K562 (cell line): ENCODE results near the gene ABHD5. TPM values are rescaled to one million over a fixed set of nuclear protein-coding genes. Genes with fewer than 3 reads are reported as not detected.
A peak's percentile ranks its signal among the peaks of the same experiment; 100 is the strongest.

ENCODE experiments used
- ARID3B ChIP-seq: fragments of 250-450 bp; sonication (Bioruptor Pico); IDR thresholded peaks from 2 replicates; pipeline ENCODE4 v1.4.0; 2020; ENCODE audit warnings: borderline replicate concordance
- CEBPZ ChIP-seq: fragments of 150-350 bp; IDR thresholded peaks from 2 replicates; pipeline ENCODE4 v1.6.1; 2014; ENCODE audit warnings: low read depth, mild to moderate bottlenecking, low read length, borderline replicate concordance
- CXXC5 ChIP-seq: fragments of 250-450 bp; sonication (Bioruptor Pico); IDR thresholded peaks from 2 replicates; pipeline ENCODE4 v1.8.0; 2022; ENCODE audit warnings: inconsistent platforms, mild to moderate bottlenecking, moderate library complexity
- E2F3 ChIP-seq: fragments of 250-450 bp; sonication (Bioruptor Pico); IDR thresholded peaks from 2 replicates; pipeline ENCODE4 v1.4.0; 2020; ENCODE audit warnings: mild to moderate bottlenecking
- HDAC6 ChIP-seq: IDR thresholded peaks from 2 replicates; pipeline ENCODE4 v1.6.1; 2012; ENCODE audit warnings: low read depth, mild to moderate bottlenecking, control low read depth, inconsistent platforms, low read length, moderate library complexity
- HEY1 ChIP-seq: fragments of 250-450 bp; sonication (Bioruptor Pico); IDR thresholded peaks from 2 replicates; pipeline ENCODE4 v1.5.0; 2020; ENCODE audit warnings: mild to moderate bottlenecking, moderate library complexity, borderline replicate concordance
- HMG20A ChIP-seq: fragments of 450-650 bp; formaldehyde crosslinking; conservative IDR thresholded peaks from 2 replicates; pipeline ENCODE4 v1.4.0; 2020; ENCODE audit warnings: mild to moderate bottlenecking, mixed read lengths
- HMGN3 ChIP-seq: IDR thresholded peaks from 2 replicates; pipeline ENCODE4 v1.6.1; 2011; ENCODE audit warnings: borderline replicate concordance, low read depth, mild to moderate bottlenecking, mixed read lengths, low read length; ENCODE audit not compliant: insufficient read length; ENCODE audit errors: extremely low read depth
- LEF1 ChIP-seq: fragments of 450-650 bp; IDR thresholded peaks from 2 replicates; pipeline ENCODE4 v1.6.1; 2016; ENCODE audit warnings: mild to moderate bottlenecking
- MLLT1 ChIP-seq, 2 experiments: fragments of 450-650 bp; IDR thresholded peaks; 2 replicates each; pipeline ENCODE4 v1.6.1; 2016
- NR4A1 ChIP-seq, 2 experiments: fragments of 250-450 bp in 1 of 2; fragments of 450-650 bp in 1 of 2; sonication (Bioruptor Pico) in 1 of 2; IDR thresholded peaks; 2 replicates each; pipeline versions ENCODE4 v1.4.0 to v1.6.1; 2016 to 2020; ENCODE audit warnings: mild to moderate bottlenecking in 2 of 2, missing compliant biosample characterization in 1 of 2, missing genetic modification characterization in 1 of 2, moderate library complexity in 1 of 2
- PTTG1 ChIP-seq: fragments of 450-650 bp; IDR thresholded peaks from 2 replicates; pipeline ENCODE4 v1.6.1; 2016; ENCODE audit warnings: low read depth, mild to moderate bottlenecking, missing genetic modification characterization, missing compliant biosample characterization
- SIN3B ChIP-seq: fragments of 450-650 bp; IDR thresholded peaks from 2 replicates; pipeline ENCODE4 v1.6.1; 2017; ENCODE audit warnings: low read depth, mild to moderate bottlenecking, moderate library complexity
- SMAD1 ChIP-seq: fragments of 150-350 bp; IDR thresholded peaks from 2 replicates; pipeline ENCODE4 v1.6.1; 2014; ENCODE audit warnings: low read length, low read depth; ENCODE audit not compliant: partially characterized antibody
- SMAD2 ChIP-seq: fragments of 150-350 bp; IDR thresholded peaks from 2 replicates; pipeline ENCODE4 v1.6.1; 2014; ENCODE audit warnings: low read depth, mild to moderate bottlenecking, low read length
- SRF ChIP-seq, 2 experiments: fragments of 250-450, 450-650 bp in 1 of 2; sonication (Bioruptor Pico) in 1 of 2; sonication (generic) in 1 of 2; formaldehyde crosslinking; IDR thresholded peaks; 2 replicates each; pipeline versions ENCODE4 v1.5.0 to v1.5.1; 2020 to 2022; ENCODE audit warnings: mild to moderate bottlenecking in 1 of 2, missing genetic modification reagents in 1 of 2
- THRB ChIP-seq: fragments of 450-650 bp; formaldehyde crosslinking; conservative IDR thresholded peaks from 2 replicates; pipeline ENCODE4 v1.4.0; 2022; ENCODE audit warnings: mild to moderate bottlenecking, missing genetic modification characterization
- ZBTB1 ChIP-seq: sonication (generic); formaldehyde crosslinking; IDR thresholded peaks from 2 replicates; pipeline ENCODE4 v1.8.1; 2023; ENCODE audit warnings: missing genetic modification reagents, low read depth, mild to moderate bottlenecking, borderline replicate concordance
- ZFX ChIP-seq: sonication (generic); formaldehyde crosslinking; IDR thresholded peaks from 2 replicates; pipeline ENCODE4 v1.8.0; 2022; ENCODE audit warnings: mild to moderate bottlenecking, missing genetic modification reagents, moderate library complexity
- ZNF212 ChIP-seq: fragments of 450-650 bp; formaldehyde crosslinking; IDR thresholded peaks from 2 replicates; pipeline ENCODE4 v1.4.0; 2020; ENCODE audit warnings: mild to moderate bottlenecking
- ZNF589 ChIP-seq: fragments of 200-800 bp; sonication (Bioruptor generic); IDR thresholded peaks from 2 replicates; pipeline ENCODE4 v1.6.1; 2016; ENCODE audit warnings: low read depth, missing genetic modification characterization, missing compliant biosample characterization
- polyA plus RNA-seq, 8 experiments: library from polyadenylated mRNA; depleted of rRNA in 4 of 8; stranded (reverse) in 5 of 8; unstranded in 3 of 8; fragments of >200 nt; fragmentation: Nextera tagmentation in 2 of 8; fragmentation: Illumina TruSeq in 1 of 8; extraction: Ambion mirVana in 2 of 8; extraction: Trizol in 1 of 8; gene quantifications; 2 replicates each; pipeline versions ENCODE4 v1.2.1 to v1.2.3, GENCODE V29; 2011 to 2014; ENCODE audit warnings: inconsistent platforms in 1 of 8, missing spikeins in 1 of 8
- total RNA-seq, 7 experiments: library from RNA; depleted of rRNA in 6 of 7; stranded (reverse); fragments of >200 nt in 6 of 7; fragmentation: Illumina TruSeq in 2 of 7; extraction: Trizol in 2 of 7; gene quantifications; 2 replicates each; pipeline versions ENCODE4 v1.2.1 to v1.2.3, GENCODE V29; 2011 to 2021; ENCODE audit warnings: low replicate concordance in 1 of 7

Gene ABHD5
- total and polyA plus RNA-seq, 9 of the 15 experiments (the other 6 are each of a cell fraction or from before 2014, with no cell fraction given): 27.8 to 61.7 (median 39.9) TPM

- TF ChIP-seq ARID3B: peak; percentile 97; the same call in 1 of the 2 replicates
- peak; percentile 82 for TF ChIP-seq HEY1 (CRISPR knock-in tag)
- no peak for TF ChIP-seq THRB (CRISPR knock-in tag)
- TF ChIP-seq LEF1: no peak
- TF ChIP-seq HDAC6: no peak
- TF ChIP-seq NR4A1 (CRISPR knock-in tag; IDR thresholded peaks at IDR 0.05): 0 out of 2 replicates have a peak, but pooled peaks have one; percentile 31
- peak; percentile 98 for TF ChIP-seq NR4A1 (tag; IDR thresholded peaks at IDR 0.05)
- no peak for TF ChIP-seq SIN3B
- TF ChIP-seq MLLT1 (IDR thresholded peaks at IDR 0.05): no peak
- no peak for TF ChIP-seq SMAD1
- no peak for TF ChIP-seq CEBPZ
- TF ChIP-seq HMG20A (CRISPR knock-in tag): peak; percentile 51; the same call in 1 of the 2 replicates
- peak; percentile 79; the same call in 1 of the 2 replicates for TF ChIP-seq ZNF212 (CRISPR knock-in tag)
- TF ChIP-seq E2F3 (CRISPR knock-in tag): peak; percentile 49; the same call in 1 of the 2 replicates
- no peak for TF ChIP-seq ZNF589 (CRISPR knock-in tag)
- TF ChIP-seq PTTG1 (tag): peak; percentile 87
- peak; percentile 83 for TF ChIP-seq CXXC5 (CRISPR knock-in tag)
- no peak for TF ChIP-seq HMGN3
- no peak for TF ChIP-seq ZBTB1 (CRISPR knock-in tag)
- TF ChIP-seq SRF (CRISPR knock-in tag; IDR thresholded peaks at IDR 0.05): no peak; a peak in 1 of 4 replicates
- TF ChIP-seq SMAD2: no peak
- TF ChIP-seq ZFX: 0 out of 2 replicates have a peak, but pooled peaks have one; percentile 24
Measured at GRCh38 chr3:43688245-43688650, 2.5 kb upstream of the ABHD5 start (continued).
